NB4 (cell line): ENCODE results near the gene PEX11A.

Source experiments
- DNase-seq: peaks from one replicate; pipeline ENCODE4 v3.0.0; 2010; ENCODE audit warnings: low read depth
- H3K4me3 ChIP-seq: one replicate; pipeline ENCODE4 v1.5.1; 2011; ENCODE audit warnings: mild to moderate bottlenecking, low read depth, low read length, moderate library complexity
- MYC ChIP-seq: IDR thresholded peaks from 2 replicates; pipeline ENCODE4 v1.6.1; 2011; ENCODE audit warnings: low read depth, low read length
- POLR2A ChIP-seq: IDR thresholded peaks from 2 replicates; pipeline ENCODE4 v1.6.1; 2011; ENCODE audit warnings: mild to moderate bottlenecking; ENCODE audit not compliant: insufficient read length; ENCODE audit errors: extremely low read depth
- TF ChIP-seq, protein P1 (sequence below): IDR thresholded peaks from 2 replicates; pipeline ENCODE4 v1.6.1; 2011; ENCODE audit warnings: low read depth, low read length
- TF ChIP-seq, protein P2 (sequence below): IDR thresholded peaks from one replicate; pipeline ENCODE4 v1.5.1; 2012; ENCODE audit warnings: low read depth, low read length

The PEX11A gene

DNA sequence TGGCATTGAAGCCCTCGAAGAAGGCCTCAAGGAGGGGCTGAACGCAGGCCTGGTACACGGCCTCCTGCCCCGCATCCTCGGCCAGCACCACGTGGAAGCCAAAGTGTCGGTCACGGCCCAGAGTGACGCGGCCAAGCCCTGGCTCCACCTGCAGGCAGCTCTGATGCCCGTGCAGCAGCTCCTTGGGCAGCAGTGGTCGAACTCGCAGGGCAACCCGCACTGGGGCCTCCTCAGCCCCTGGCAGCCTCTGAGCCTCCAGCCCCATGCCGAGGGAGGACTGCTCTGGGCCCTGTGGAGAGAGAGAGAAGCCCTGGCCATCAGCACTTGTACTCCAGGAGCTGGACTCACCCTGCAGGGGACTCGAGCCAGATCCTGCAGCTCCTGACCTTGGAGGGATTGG, 37.9 kb downstream of the PEX11A start:
- no peak for DNase-seq

DNA sequence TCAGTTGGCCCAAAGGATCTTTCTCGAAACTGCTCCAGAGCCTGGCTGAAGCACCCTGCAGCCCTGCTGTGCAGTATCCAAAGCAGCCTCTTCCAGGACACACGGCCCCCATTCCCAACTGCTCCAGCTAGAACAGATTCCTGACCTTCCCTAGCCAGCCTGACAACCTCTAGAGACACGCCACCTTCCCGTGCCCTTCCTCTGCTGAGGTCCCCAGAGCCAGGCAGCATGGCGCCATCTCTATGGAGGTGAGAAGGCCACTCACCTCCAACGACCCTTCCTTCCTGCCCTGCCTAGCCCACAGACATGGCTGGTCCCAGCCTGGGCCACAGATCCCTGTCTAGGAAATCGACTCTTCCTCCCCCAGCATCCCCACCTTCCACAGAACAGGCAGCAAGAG, 38.4 kb downstream of the PEX11A start:
- DNase-seq = no peak
- TF ChIP-seq, protein P1, sequence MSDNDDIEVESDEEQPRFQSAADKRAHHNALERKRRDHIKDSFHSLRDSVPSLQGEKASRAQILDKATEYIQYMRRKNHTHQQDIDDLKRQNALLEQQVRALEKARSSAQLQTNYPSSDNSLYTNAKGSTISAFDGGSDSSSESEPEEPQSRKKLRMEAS = no peak
- TF ChIP-seq, protein P2, sequence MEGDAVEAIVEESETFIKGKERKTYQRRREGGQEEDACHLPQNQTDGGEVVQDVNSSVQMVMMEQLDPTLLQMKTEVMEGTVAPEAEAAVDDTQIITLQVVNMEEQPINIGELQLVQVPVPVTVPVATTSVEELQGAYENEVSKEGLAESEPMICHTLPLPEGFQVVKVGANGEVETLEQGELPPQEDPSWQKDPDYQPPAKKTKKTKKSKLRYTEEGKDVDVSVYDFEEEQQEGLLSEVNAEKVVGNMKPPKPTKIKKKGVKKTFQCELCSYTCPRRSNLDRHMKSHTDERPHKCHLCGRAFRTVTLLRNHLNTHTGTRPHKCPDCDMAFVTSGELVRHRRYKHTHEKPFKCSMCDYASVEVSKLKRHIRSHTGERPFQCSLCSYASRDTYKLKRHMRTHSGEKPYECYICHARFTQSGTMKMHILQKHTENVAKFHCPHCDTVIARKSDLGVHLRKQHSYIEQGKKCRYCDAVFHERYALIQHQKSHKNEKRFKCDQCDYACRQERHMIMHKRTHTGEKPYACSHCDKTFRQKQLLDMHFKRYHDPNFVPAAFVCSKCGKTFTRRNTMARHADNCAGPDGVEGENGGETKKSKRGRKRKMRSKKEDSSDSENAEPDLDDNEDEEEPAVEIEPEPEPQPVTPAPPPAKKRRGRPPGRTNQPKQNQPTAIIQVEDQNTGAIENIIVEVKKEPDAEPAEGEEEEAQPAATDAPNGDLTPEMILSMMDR = no peak
- no peak overlapping the region for H3K4me3 ChIP-seq

More for the DNA sequence above, 37.9 kb downstream of the PEX11A start:
- H3K4me3 ChIP-seq = no peak overlapping the region
- TF ChIP-seq, protein P2 = no peak
- TF ChIP-seq POLR2A = no peak
- TF ChIP-seq, protein P1 = no peak
- no peak for TF ChIP-seq MYC

DNA sequence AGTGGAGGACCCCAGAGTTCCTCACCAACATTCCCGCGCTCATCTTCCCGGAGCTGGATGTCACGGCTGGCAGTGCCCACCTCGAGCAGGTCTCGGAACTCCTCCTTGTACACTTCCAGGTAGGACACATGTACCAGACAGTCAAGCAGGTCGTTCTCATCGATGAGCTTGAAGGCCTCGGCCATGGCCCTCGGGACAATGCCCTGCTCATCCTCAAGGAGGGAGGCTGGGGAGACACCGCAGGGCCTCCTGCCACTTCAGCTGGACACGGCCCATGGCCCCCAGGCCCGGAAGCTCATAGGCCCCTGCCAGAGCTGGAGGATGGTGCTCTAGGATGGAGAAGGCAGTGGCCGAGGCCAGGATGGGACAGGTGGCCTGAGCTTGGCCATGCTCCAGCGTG, 40.8 kb downstream of the PEX11A start:
- DNase-seq = no peak
- no peak for TF ChIP-seq POLR2A
- no peak for TF ChIP-seq MYC
- TF ChIP-seq, protein P2 = no peak
- H3K4me3 ChIP-seq = no peak overlapping the region

DNA sequence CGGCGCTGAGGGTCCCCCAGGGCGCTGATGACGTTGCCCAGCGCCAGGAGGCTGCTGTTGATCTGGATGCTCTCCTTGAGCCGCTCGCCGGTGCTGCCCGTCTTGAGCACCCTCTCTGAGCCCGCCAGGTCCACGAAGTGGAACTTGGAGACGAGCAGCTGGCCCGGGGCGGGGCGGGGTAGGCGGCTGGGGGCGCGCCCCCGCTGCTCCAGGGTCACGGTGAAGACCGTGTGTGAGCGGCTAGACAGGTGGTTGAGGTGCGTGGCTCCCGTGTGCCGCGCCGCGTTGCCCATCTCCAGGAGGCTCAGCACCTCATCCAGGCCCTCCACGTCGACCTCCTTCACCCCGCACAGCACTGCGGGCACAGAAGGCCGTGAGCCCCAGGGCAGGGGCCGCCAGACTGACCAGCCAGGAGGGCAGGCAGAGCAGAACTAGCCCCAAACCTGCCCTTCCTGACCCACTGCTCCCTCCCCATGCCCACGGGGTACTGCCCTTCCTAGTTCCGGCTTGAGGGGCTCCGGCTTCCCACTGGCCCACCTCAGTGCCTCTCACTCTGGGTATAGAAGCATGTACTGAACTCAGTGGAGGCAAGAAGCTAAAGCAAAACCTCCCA, 41.4 kb downstream of the PEX11A start:
- TF ChIP-seq, protein P2 = no peak
- TF ChIP-seq POLR2A = no peak
- no peak for TF ChIP-seq MYC
- TF ChIP-seq, protein P1 = no peak
- no peak overlapping the region for H3K4me3 ChIP-seq

DNA sequence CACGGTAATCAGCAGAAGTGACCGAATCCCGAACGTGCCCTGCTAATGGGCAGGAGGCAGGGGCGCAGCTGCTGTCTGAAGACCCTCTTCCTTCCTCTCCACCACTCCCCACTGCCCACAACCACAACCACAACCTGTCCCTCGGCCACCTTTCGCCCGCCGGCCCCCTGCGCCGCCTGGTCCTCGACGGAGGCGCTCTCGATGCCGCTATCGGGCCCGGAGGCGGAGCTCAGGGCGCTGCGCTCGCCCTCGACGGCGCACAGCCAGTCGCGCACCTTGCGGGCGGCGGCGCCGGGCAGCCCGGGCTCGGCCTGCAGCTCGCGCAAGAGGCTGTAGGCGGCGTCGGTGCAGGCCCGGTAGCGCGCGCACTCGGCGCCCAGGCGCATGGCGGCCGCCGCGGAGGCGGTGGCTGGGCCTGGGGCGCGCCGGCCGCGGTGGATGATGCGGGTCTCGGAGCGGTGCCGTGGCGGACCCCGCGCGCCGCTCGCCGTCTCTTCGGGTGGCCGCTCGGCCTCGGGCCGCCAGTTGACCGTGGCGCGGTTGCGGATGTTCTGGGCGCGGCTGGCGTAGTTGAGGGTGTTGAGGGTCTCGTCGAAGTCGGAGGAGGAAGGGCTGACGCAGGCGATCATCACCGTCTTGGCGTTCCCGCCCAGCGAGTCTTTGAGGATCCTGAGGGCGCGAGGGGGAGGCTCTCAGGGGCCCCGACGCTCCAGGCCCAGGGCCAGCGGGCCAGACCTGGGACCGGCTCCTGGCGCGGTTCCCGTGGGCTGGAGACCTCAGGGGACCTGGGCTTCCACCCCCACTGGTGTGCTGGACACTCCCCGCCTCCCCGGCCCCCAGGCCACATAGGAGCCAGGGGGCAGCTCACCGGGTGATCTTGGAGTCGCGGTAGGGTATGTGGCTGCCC, 42.2 kb downstream of the PEX11A start:
- TF ChIP-seq, protein P2 = no peak
- TF ChIP-seq POLR2A = no peak
- TF ChIP-seq MYC = no peak
- TF ChIP-seq, protein P1 = no peak
- H3K4me3 ChIP-seq = no peak overlapping the region
- no peak for DNase-seq

More for the DNA sequence above, 41.4 kb downstream of the PEX11A start:
- DNase-seq = no peak
